ENCODE results near the gene ALOX5AP.

The ALOX5AP gene

GRCh38 chr13:30715372-30715756 lies 20.0 kb upstream of the ALOX5AP start:
- DNase-seq, result no peak

GRCh38 chr13:30715837-30716236 lies 19.5 kb upstream of the ALOX5AP start:
- DNase-seq, result no peak

GRCh38 chr13:30718661-30719524 lies 16.4 kb upstream of the ALOX5AP start:
- no peak for DNase-seq

DNA sequence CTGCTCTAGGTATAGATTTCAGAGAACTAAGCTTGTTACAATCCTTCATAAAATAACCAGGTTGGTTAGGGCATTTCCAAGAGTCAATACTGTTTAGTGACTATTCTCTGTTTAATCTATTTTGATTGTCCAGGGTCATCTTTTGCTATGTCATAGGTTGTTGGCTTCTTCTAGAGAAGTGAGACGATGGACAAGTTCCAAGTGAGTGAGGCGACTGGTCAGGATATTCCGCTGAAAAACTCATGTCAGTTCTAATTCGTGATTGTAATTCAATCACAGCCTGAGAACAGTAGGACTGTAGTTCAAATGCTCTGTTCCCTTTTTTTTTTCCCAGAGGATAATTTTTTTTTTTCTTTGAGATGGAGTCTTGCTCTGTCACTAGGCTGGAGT lies 15.8 kb upstream of the ALOX5AP start:
- no peak for DNase-seq

- no peak for DNase-seq
Observed at GRCh38 chr13:30720172-30720869, 15.0 kb upstream of the ALOX5AP start.

GRCh38 chr13:30721936-30722335 lies 13.4 kb upstream of the ALOX5AP start:
- DNase-seq, result no peak

DNA sequence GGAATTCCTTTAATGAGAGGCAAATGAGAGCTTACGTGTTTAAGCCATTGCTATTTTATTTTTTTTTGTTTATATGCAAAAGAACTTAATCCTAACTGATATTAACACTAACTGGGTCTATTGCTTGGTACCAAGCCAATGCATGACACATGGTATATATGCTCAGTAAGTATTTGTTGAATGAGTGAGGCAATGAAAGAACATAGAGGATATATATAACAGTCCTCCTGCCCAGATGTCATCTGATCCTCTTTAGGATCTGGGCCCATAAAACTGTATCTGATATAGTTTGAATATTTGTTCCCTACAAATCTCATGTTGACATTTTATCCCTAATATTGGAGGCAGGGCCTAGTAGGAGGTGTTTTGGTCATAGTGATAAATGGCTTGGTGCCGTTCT lies 13.0 kb upstream of the ALOX5AP start:
- DNase-seq, result no peak

- no peak for DNase-seq
Observed at GRCh38 chr13:30724778-30725177, 10.6 kb upstream of the ALOX5AP start.

- no peak for DNase-seq
Observed at GRCh38 chr13:30725326-30726085, 9.8 kb upstream of the ALOX5AP start.

- no peak for DNase-seq
Observed at GRCh38 chr13:30726192-30726591, 9.2 kb upstream of the ALOX5AP start.

DNA sequence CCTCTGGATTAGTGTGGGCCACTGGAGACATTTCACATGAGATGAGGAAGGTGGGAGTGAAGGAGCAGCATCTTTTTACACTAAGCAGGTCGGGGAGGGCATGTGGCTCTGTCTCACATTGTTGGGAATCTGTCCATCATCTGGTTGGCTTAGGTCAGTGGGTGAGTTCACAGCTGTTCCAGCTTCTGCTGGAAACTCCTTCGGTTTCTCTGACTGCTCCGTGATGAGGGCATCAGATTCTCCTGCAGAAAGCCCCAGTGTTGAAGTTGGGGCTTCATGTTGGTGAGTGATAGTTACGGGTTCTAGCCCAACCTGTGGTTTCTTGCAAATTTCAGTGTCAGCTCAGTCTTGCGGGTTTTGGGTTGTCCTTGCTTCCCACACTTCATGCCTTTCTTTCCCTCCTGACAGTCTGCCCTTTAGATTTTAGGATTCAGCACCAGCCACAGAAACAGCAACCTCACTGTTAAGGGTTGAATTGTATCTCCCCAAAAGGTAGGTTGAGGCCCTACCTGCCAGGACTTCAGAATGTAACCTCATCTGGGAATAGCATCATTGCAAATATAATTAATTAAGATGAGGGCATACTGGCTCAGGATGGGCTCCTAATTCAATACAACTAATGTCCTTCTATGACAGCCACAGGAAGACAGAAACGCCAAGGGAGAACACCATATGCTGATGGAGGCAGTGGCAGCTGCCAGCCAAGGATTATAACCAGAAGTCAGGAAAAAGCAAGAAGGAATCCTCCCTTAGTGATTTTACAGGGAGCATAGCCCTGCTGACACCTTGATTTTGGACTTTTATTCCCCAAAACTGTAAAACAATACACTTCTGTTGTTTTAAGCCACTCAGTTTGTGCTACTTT lies 7.6 kb upstream of the ALOX5AP start:
- DNase-seq, result no peak

- DNase-seq, result no peak
Observed at GRCh38 chr13:30729801-30730200, 5.5 kb upstream of the ALOX5AP start.

DNA sequence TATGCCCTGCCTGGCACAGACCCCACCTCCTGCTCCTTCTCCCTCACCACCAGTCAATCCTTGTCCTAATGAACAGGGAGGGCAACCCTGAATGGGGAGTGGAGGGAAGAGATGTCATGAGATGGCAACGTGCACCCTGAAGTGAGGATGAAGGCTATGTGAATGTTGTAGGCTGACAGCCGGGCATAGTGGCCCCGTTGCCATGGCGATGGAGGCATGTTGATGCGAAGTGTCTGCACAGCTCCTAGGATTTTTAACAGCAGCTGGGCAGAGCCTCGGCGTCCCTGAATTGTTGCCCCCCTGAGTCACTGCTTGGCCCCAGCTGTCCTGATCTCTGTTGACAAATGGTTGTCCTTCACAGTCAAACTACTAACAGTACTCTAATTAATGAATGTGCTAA lies 4.8 kb upstream of the ALOX5AP start:
- no peak for DNase-seq

DNA sequence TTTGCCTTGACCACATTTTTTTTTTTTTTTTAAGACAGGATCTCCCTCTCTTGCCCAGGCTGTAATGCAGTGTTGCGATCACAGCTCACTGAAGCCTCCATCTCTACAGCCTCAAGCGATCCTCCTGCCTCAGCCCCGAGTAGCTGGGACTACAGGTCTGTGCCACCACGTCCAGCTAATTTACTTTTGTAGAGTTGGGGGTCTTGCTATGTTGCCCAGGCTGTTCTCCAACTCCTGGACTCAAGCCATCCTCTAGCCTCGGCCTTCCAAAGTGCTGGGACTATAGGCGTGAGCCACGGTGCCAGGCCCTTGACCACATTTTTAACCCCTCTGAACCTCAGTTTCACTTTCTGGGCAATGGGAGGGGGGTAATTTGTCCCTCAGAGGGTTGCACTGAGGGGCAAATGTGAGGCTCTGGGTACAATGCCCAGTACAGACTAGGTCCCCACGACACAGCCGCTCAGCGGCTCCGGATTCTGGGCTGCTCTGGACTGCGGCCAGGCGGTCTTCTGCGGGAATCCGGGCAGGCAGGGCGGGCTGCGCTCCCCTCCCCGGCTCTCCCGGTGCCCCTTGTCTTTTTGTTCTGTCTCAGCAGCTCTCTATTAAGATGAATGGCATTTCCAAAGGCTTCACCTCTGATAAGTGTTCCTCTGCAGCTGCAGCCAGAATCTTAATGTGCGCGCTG lies 3.8 kb upstream of the ALOX5AP start:
- no peak for DNase-seq

DNA sequence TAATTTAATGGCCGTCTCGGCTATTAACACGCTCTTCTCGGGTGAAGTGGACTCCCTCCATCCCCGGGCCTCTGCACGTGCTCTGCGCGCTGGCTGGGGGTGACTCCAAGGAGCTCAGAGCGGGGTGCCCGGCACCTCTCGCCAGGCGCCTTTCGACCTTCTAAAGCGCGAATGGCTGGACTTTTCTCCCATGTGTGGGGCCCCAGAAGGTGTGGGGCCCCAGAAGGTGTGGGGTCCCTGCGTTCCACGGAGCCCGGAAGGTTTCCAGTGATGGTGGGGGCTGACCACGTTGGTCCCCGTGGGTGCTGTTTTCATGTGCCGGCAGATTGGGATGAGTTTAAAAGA lies 3.3 kb upstream of the ALOX5AP start:
- no peak for DNase-seq

- DNase-seq, result no peak
Observed at GRCh38 chr13:30734439-30734838, 904 bp upstream of the ALOX5AP start.

DNA sequence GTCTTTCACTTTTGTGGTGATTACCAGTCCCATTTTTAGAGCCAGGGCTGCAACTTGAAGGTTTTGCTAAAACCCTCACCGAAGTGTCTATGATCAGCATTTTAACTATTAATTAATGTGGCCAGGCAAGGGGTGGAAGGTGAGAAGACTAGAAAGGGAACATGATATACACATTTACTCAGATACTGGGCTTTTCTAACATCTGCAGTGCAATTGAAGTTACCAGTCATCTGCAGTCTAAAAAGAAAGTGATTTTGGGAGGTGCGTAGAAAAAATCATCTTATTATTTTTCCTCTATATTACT lies 481 bp downstream of the ALOX5AP start:
- no peak for DNase-seq

GRCh38 chr13:30736461-30737320 lies 1.3 kb downstream of the ALOX5AP start:
- DNase-seq, result no peak

DNA sequence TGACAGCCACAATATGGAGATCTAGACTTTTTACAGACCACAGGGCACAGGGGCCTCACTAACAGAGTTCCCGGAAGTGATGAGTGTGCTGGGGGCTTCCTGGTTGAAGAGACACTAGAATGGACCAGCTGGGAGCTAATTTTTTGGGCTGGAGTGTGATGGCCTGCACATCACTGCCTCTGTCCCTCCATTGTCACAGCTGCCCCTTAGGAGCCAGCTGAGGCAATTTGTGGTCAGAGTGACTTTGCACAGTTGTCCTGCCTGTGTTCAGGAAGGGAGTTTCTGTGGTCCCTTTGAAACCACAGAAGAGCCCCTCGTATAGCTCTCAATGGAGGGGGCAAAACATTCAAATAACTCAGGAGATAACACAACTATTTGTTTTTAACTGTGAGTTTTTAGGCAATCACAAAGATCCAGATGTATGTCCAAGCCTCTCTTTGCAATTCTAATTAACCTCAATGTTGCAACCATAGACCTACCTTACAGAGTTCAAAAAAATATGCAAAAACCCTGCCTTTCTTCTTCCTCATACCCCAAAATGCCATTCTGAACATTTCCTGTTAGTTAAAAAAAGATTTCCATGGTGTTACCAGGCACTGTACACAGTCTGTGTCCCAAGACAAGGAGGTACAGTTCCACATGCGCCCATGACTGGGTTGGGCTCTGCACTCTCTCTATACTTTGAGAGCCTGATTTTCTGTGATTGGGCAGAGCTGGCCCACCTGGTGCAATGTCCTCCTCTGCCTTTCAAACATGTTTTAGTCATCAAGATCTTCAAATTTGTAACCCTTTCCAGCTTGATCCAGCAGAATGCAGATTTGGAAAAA lies 2.4 kb downstream of the ALOX5AP start:
- DNase-seq, result no peak

DNA sequence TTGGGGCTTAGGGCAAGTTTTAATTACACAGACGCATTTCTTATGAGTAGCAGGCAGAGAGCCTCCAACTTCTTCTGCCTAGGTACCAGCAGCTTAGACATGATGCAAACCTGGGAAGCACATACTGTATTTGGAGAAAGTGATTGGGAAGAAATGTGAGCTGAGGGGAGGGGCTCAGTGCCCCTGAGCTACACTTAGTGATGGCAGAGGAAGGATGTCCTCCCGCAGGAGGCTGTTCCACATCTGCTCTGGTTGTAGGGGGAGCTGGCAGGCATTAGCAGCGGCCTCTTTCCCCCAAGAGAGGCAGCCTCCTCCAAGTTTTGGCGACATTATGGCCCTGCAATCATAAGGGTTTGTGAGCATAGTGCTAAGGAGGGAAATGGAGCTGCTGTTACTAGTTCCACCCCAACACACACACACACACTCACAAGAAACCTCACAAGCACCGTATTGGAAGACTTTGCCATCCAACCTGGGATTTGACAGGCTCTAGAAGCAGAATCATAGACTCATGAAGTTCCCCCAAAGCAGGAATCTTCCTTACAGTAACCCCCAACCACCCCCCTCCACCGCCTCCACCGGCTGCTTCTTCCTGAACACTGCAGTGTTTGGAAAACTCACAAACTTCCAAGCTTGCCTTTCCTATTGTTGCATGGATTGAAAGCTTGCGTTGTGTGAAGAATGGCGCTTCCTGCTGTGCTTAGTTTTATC lies 3.3 kb downstream of the ALOX5AP start:
- no peak for DNase-seq

All from stimulated activated CD4-positive, alpha-beta T cell treated with anti-CD3 and anti-CD28 coated beads, Interleukin-1b, Interleukin-23, amount 100 ng/mL, for 48 hours (primary cell).